ENCODE results near the gene SORCS3.

DNA sequence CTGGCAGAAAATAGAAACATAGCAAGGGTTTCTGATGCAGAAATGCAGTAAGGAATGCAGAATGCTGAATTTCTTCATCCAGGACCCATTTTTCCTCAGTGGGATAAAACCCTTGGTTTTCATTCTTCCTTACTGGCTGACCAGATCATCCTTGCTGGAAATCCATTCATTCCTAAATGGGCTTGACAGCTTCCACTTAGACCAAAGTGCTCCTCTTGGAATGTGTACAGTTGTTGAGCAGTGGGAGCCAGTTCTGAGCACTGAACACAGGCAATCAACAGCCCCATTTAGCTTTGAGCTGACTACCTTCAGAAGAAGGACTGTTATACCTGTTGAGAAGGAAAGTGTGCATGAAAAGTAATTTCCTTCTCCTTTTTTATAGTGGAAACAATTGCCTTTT lies 232.1 kb downstream of the SORCS3 start:
- TF ChIP-seq, protein P1, sequence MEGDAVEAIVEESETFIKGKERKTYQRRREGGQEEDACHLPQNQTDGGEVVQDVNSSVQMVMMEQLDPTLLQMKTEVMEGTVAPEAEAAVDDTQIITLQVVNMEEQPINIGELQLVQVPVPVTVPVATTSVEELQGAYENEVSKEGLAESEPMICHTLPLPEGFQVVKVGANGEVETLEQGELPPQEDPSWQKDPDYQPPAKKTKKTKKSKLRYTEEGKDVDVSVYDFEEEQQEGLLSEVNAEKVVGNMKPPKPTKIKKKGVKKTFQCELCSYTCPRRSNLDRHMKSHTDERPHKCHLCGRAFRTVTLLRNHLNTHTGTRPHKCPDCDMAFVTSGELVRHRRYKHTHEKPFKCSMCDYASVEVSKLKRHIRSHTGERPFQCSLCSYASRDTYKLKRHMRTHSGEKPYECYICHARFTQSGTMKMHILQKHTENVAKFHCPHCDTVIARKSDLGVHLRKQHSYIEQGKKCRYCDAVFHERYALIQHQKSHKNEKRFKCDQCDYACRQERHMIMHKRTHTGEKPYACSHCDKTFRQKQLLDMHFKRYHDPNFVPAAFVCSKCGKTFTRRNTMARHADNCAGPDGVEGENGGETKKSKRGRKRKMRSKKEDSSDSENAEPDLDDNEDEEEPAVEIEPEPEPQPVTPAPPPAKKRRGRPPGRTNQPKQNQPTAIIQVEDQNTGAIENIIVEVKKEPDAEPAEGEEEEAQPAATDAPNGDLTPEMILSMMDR (IDR thresholded peaks at IDR 0.05; ENCODE audit: low read depth, low read length, poor library complexity, severe bottlenecking): no peak
- no peak for TF ChIP-seq EZH2phosphoT487 (IDR thresholded peaks at IDR 0.05; ENCODE audit: borderline replicate concordance, low read length)
